ENCODE results near the gene RFFL.

GRCh38 chr17:35052780-35053179, 10.7 kb downstream of the RFFL start:
- no peak for TF ChIP-seq CTCF (IDR thresholded peaks at IDR 0.05; ENCODE audit: low read length)
- TF ChIP-seq EZH2 (IDR thresholded peaks at IDR 0.05; ENCODE audit: borderline replicate concordance, low read length) = no peak
